NCI-H2227 (cell line): ENCODE data around the gene KCNJ2.

Experiments
- DNase-seq: peaks from one replicate; lab custom pipeline; 2025; ENCODE audit not compliant: unreplicated experiment; lab: John Stamatoyannopoulos, UW

KCNJ2 gene

GRCh38 chr17:70158591-70158990 is 10.7 kb upstream of the KCNJ2 start:
- DNase-seq, result no peak

- DNase-seq, result no peak
Measured at GRCh38 chr17:70159980-70160379, 9.4 kb upstream of the KCNJ2 start.

- no peak for DNase-seq
Measured at GRCh38 chr17:70161519-70161918, 7.8 kb upstream of the KCNJ2 start.

- no peak for DNase-seq
Measured at GRCh38 chr17:70165383-70165782, 3.9 kb upstream of the KCNJ2 start.

DNA sequence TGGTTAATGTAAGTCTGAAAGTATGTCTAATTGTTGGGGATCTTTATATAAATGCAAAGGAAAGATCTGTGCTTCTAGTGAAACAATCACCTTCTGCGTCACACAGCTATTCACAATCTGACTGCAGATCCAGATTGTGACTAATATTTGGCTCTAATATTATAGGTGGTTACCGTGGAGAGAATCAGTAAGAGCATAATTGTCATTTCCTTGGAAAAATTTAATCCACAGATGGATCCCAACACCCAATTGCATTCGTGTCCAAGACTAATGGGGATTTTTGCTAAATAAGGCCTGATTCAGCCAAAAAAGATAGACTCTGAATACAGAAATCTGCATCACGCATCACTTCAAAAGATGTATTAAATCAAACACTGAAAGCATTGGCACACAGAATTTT is 2.7 kb upstream of the KCNJ2 start:
- no peak for DNase-seq

DNA sequence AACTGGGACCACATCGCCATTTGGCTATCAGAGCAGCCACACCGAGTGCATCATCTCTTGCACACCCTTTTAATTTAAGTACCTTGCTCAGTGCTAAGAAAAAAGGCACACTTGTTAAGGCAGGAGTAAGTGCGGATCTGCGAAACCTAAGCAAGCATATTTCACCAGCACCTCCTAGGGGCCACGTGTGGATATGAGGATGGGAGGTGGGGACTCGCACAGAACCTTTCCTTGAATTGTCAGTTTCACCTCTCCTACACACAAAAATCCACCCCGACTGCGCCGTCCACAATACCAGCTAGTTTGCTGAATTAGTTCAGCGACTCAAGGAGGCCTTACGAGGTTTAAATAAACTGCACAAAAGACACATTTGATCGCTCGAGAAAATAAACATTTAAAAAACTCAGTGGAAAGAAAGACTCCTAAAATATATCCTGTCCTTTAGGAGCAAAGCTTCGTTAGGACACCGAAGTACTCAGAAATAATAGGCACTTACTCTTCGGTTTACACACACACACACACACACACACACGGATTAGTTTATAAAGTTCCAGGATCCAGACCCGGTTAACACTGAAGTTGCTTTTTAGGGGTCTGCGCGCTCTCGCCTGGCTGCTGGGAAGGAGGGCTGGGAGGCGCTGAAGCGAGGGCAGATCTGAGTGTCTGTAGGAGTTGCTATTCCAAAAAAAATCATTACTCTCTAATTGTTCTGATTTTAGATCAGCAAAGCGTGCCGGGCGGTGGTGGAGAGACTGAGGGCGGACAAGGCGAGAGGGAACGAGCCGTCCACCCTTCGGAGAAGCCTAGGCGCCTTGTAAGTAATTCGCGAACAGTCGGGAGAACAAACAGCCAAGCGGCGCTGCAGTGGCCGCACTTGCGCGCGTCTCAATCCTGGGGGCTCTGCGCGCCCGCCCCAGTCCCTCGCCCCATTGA is 1.0 kb upstream of the KCNJ2 start:
- DNase-seq, result peak; percentile 48

- peak; percentile 20 for DNase-seq
Measured at GRCh38 chr17:70169709-70170597, 621 bp downstream of the KCNJ2 start.

GRCh38 chr17:70171159-70171558 is 1.8 kb downstream of the KCNJ2 start:
- peak; percentile 14 for DNase-seq

DNA sequence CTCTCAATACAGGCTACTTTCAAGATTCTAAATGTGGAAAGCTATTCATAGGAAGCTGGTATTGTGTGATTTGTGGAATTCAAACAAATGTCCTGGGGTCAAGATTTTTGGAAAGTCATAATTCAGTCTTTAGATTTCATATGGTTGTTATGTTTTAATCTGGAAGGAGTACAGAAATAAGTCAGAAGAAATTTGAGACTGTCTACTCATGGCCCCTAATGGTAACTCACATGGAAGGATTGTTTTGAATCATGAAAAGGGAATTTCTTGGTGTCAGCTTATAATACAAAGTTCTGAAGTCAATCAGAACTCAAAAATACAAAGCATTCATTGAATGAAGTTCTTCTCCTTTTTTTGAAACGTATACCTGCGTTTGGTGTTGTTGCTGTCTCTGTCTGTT is 3.1 kb downstream of the KCNJ2 start:
- DNase-seq, result no peak

DNA sequence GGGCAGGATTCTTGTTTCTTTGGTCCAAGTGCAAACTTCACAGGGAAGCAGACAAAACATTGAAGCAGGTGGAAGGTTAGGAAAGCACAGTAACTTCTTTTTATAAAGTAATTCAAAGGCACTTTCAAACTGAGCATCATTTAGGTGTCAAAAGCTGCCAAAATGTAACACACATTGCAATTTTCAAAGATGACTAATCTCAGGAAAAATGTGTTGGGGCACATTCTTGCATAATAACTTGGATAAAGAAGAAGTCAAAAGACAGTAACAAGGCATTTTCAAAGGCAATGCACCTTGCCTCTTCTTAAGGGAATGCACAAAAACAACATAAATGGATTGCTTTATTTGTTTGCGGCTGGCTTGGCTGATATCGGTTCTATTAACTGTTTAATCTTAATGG is 3.6 kb downstream of the KCNJ2 start:
- DNase-seq, result no peak

DNA sequence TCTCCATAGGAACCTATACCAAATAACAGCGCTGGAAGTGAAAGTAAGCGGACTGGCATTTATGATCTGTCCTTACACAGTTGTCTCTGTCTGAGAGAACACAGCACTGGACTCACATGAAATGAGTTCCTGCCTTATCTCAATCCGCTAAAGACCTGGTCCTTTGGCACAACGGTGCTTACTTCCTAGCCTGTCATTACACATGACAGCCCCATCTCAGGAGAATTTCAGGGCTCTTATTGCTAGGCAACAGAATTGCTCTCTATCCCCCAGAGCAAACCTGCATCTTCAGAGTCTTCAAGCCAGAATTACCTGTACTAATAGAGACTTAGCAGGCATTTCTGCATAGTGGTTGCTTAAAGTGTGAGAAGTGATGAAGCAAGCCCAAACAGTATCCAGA is 4.3 kb downstream of the KCNJ2 start:
- DNase-seq, result no peak

GRCh38 chr17:70181376-70181775 is 12.0 kb downstream of the KCNJ2 start:
- no peak for DNase-seq

GRCh38 chr17:70181866-70182265 is 12.5 kb downstream of the KCNJ2 start:
- DNase-seq, result no peak

- DNase-seq, result no peak
Measured at GRCh38 chr17:70183508-70183907, 14.2 kb downstream of the KCNJ2 start.

- no peak for DNase-seq
Measured at GRCh38 chr17:70184207-70184606, 14.9 kb downstream of the KCNJ2 start.

GRCh38 chr17:70184770-70185169 is 15.4 kb downstream of the KCNJ2 start:
- DNase-seq, result no peak

GRCh38 chr17:70185285-70185684 is 16.0 kb downstream of the KCNJ2 start:
- DNase-seq, result peak; percentile 24

- DNase-seq, result no peak
Measured at GRCh38 chr17:70187383-70187782, 18.1 kb downstream of the KCNJ2 start.

DNA sequence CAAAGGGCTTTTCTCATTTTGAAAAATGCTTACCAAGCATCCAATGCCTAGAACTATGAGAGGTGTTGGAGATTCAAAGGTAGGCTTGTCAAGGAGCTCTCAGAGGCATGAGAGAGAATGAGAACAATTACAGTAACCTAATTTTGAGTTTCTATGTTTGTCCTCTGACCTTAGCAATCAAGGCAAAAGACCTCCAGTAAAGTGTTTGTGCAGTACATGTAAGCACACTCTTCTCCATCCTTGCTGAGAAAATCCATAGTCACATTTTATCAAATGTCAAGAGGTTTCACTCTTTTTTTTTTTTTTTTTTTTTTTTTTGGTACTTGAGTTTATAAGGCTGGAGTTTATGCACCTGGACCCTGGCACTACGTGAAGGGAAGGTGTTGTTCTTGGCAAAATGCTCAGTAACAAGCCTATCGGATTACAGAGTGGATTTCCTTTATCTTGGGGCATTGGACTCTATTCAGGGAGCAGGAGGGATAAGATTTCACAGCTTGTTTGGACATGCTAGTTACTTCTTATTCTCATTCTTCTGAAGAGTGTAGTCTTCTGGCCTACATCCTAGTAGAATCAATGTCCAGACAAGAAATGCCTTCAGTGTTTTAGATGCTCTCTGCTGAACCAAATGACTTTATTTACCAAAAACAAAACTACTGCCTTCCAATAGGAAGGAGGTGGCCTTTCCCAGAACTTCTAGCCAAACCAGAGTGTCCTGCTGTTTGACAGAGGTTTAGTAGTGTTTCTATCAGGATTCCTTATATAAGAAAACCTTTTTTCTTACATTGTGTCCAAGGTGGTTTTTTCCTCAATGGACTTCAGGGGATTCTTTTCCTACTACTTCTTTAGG is 21.9 kb downstream of the KCNJ2 start:
- DNase-seq, result no peak

DNA sequence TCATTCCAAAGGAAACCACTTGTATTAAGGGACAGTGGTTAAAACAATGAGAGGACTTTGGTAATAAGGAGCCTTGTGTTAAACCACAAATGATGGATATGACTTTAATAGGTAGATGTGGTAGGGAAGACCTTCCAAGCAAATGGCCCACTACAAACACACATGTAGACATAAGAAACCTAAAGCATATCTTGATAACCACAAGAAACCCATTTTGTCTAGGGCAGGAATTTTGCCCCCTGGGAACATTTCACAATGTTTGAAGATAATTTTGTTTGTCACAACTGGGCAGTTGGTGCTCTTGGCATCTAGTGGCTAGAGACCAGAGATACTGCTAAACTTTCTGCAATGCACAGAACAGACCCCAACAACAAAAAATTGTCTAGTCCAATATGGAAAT is 25.8 kb downstream of the KCNJ2 start:
- no peak for DNase-seq

DNA sequence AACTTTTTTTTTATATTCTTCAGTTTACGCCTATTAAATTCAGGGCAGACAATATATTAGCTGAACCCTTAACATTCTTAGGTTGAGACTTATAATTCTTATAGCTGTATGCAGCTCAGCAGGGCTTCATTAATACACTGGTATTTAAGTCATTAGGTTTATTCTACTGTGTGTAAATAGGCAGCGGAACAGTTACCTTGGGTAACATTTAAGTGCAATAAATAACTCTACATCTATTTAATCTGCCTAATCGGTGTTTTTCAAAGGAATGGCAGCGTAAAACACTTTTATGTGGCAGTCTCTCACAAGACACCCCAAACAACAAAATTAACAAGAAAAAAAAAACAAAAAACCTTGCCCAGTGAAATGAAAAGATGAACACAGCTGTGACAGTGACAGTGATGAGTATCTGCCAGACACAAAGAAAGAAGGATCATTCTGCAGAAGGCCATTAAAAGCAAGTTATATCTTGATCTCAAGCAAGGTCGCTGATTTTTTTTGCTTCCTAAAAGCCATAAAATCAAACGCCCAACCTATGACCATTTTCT is 32.6 kb downstream of the KCNJ2 start:
- no peak for DNase-seq
